HFFc6 (cell line): ENCODE data around the gene AOPEP. TPM values are rescaled to one million over a fixed set of nuclear protein-coding genes. Genes with fewer than 3 reads are reported as not detected.
A peak's percentile ranks its signal among the peaks of the same experiment; 100 is the strongest.

ENCODE experiments used
- DNase-seq: peaks from one replicate; pipeline ENCODE4 v3.0.0-alpha.2; 2018
- H3K27ac Mint-ChIP-seq: 2 replicates; pipeline ENCODE4 v1.8.0; 2020; ENCODE audit warnings: mild to moderate bottlenecking, mixed read lengths
- H3K27me3 Mint-ChIP-seq: 2 replicates; pipeline ENCODE4 v1.8.0; 2021; ENCODE audit warnings: mild to moderate bottlenecking, moderate library complexity, mixed read lengths; ENCODE audit not compliant: insufficient read depth
- H3K36me3 Mint-ChIP-seq: 2 replicates; pipeline ENCODE4 v1.8.0; 2021; ENCODE audit warnings: low read depth, mixed read lengths
- H3K4me1 Mint-ChIP-seq: 2 replicates; pipeline ENCODE4 v1.8.0; 2020; ENCODE audit warnings: low read depth, mixed read lengths
- H3K4me3 Mint-ChIP-seq: 2 replicates; pipeline ENCODE4 v1.8.0; 2020; ENCODE audit warnings: mild to moderate bottlenecking, moderate library complexity, mixed read lengths
- H3K9me3 Mint-ChIP-seq: 2 replicates; pipeline ENCODE4 v1.8.0; 2020; ENCODE audit warnings: mild to moderate bottlenecking, mixed read lengths
- CTCF ChIP-seq: fragments of 200-600 bp; sonication (generic); IDR thresholded peaks from 2 replicates; pipeline ENCODE4 v1.5.0; 2021; ENCODE audit warnings: antibody characterized with exemption, mild to moderate bottlenecking
- total RNA-seq, 6 experiments: library from RNA; stranded (reverse); fragmentation: NEBNext Ultra II Directional; extraction: Animal tissue kit (Norgen Biotek cat#: 25700); gene quantifications; 2 replicates in 1 of 6; 3 replicates in 5 of 6; pipeline ENCODE4 v1.2.3, GENCODE V29; 2021

The AOPEP gene
- total RNA-seq, 6 experiments from 2014 or later = 32.2 to 46.6 (median 36.3) TPM

- Mint-ChIP-seq H3K27ac (no peak overlapping the region), H3K4me3 (no peak overlapping the region), H3K36me3 (peaks cover 7% of the 10 kb centered on the region; the same call in 1 of the 2 replicates), H3K27me3 (no peaks in the 10 kb centered on the region), H3K9me3 (peaks cover 6% of the 10 kb centered on the region), H3K4me1 (peaks cover 58% of the 10 kb centered on the region)
- no peak for TF ChIP-seq CTCF
- DNase-seq = no peak
Measured at GRCh38 chr9:94881940-94882339, 155.4 kb downstream of the AOPEP start.

GRCh38 chr9:94882966-94883641 is 156.6 kb downstream of the AOPEP start:
- TF ChIP-seq CTCF = no peak
- Mint-ChIP-seq H3K4me3 (no peak overlapping the region), H3K4me1 (peaks cover 66% of the 10 kb centered on the region), H3K9me3 (peaks cover 6% of the 10 kb centered on the region), H3K36me3 (peaks cover 5% of the 10 kb centered on the region; the same call in 1 of the 2 replicates), H3K27ac (no peak overlapping the region), H3K27me3 (no peaks in the 10 kb centered on the region)
- DNase-seq = no peak

DNA sequence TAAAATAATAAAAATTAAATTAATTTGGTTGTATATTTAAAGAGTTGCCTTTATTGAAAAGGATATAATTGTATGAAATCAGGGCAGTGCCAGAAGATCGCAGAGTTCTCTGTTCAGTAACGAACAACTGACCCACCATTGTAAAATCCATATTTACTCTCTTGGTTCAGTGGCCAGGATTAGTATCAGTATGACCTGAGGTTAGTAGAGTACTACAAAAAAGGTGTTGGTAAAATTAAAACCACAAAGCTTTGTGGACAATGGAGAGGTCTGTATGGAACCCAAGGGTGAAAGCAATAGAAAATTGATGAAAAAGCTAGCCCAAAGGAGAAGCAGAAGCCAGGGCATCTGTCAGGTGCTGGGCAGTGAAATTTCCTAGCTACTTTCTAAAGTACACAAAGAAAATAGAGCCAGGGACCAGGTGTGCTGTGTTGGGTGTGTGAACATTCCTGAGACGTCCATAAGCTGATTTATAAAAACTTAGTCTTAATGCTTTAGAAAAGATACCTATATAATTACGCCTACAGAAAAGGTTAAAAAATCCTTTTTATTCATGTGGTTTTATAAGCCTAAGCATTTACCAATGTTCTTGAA is 159.5 kb downstream of the AOPEP start:
- Mint-ChIP-seq H3K4me3 (no peak overlapping the region), H3K4me1 (peaks cover 56% of the 10 kb centered on the region), H3K27ac (0 out of 2 replicates have a peak overlapping the region, but pooled peaks have one; percentile 24), H3K9me3 (peaks cover 7% of the 10 kb centered on the region), H3K36me3 (peaks cover 7% of the 10 kb centered on the region), H3K27me3 (no peaks in the 10 kb centered on the region)
- no peak for DNase-seq
- TF ChIP-seq CTCF = no peak

DNA sequence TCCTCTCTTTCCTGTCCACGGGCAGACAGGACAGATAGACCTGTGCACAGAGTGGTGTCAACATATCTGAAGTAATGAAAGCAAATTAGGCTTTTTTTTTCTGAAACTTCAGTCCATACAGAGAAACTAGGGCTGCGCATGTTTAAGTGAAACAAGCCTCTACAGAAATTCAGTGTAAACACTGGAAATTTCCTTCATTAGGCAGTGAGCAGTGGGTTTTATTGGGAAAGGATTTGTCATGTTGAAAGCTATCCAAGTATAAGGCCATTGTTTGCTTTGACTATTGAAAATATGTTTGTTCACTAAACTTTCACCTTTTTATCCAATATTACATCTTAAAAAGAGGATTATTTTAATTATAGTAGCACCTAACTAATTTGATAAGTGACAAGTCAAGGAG is 161.2 kb downstream of the AOPEP start:
- H3K27ac Mint-ChIP-seq = peak overlapping the region; percentile 64
- DNase-seq = no peak

GRCh38 chr9:94888775-94889174 is 162.3 kb downstream of the AOPEP start:
- no peak for DNase-seq
- Mint-ChIP-seq H3K4me3 (no peak overlapping the region), H3K36me3 (peaks cover 22% of the 10 kb centered on the region), H3K9me3 (peaks cover 17% of the 10 kb centered on the region), H3K27me3 (no peaks in the 10 kb centered on the region), H3K4me1 (peaks cover 34% of the 10 kb centered on the region), H3K27ac (no peak overlapping the region)
- TF ChIP-seq CTCF = no peak

More for the DNA sequence above, 161.2 kb downstream of the AOPEP start:
- Mint-ChIP-seq H3K4me3 (no peak overlapping the region), H3K27me3 (no peaks in the 10 kb centered on the region), H3K9me3 (peaks cover 17% of the 10 kb centered on the region), H3K4me1 (peaks cover 42% of the 10 kb centered on the region), H3K36me3 (peaks cover 22% of the 10 kb centered on the region)
- TF ChIP-seq CTCF = no peak
